ENCODE results near the gene RASL11A. TPM values are rescaled to one million over a fixed set of nuclear protein-coding genes. Genes with fewer than 3 reads are reported as not detected.

RASL11A gene
- total RNA-seq, 1 experiment from 2014 or later: 2.7 TPM

GRCh38 chr13:27226991-27227390 lies 43.6 kb upstream of the RASL11A start:
- Mint-ChIP-seq H3K27me3 (ENCODE audit: low read depth) (peaks cover 2% of the 10 kb centered on the region; the same call in 1 of the 2 replicates), H3K9me3 (peaks cover 0 to 14% of the 10 kb centered on the region in 2 experiments; a peak in 3 of 5 replicates), H3K27ac (no peak overlapping the region), H3K4me3 (no peak overlapping the region), H3K36me3 (ENCODE audit: insufficient read depth in 1 of 3, low read depth in 3 of 3) (no peaks in the 10 kb centered on the region), H3K4me1 (peaks cover 2 to 5% of the 10 kb centered on the region in 2 experiments; a peak in 3 of 4 replicates)
- Histone ChIP-seq H3K4me2 (ENCODE audit: insufficient read depth, insufficient read length, low read length) (no peak overlapping the region), H3K27me3 (ENCODE audit: insufficient read depth, low read length) (no peaks in the 10 kb centered on the region), H3K27ac (ENCODE audit: insufficient read length, low read depth, low read length) (no peak overlapping the region), H3K79me2 (ENCODE audit: insufficient read depth, low read length) (no peaks in the 10 kb centered on the region), H4K8ac (replicated peaks; ENCODE audit: insufficient read length, low read depth, low read length) (no peak overlapping the region), H3K23me2 (ENCODE audit: insufficient read length, low read depth, low read length, poor library complexity, severe bottlenecking) (no peaks in the 10 kb centered on the region), H3K9me3 (ENCODE audit: control insufficient read depth, low read depth, low read length) (no peaks in the 10 kb centered on the region), H4K20me1 (ENCODE audit: control insufficient read depth, insufficient read depth, insufficient read length) (no peaks in the 10 kb centered on the region), H3K56ac (ENCODE audit: insufficient read length, low read depth, low read length) (no peak overlapping the region), H3K4me1 (ENCODE audit: insufficient read depth, low read length) (no peaks in the 10 kb centered on the region), H2BK12ac (ENCODE audit: insufficient read length, low read depth, low read length) (no peak overlapping the region), H3K9ac (ENCODE audit: extremely low read depth, insufficient read length, low read length) (no peak overlapping the region), H3K14ac (ENCODE audit: insufficient read depth, low read length) (no peak overlapping the region), H4K91ac (ENCODE audit: insufficient read length, low read depth, low read length) (no peak overlapping the region), H3K4ac (ENCODE audit: low read depth, low read length) (no peak overlapping the region), H2AK5ac (ENCODE audit: insufficient read length, low read length) (no peak overlapping the region), H2BK120ac (ENCODE audit: low read depth, low read length, poor library complexity, severe bottlenecking) (no peak overlapping the region), H3K18ac (ENCODE audit: insufficient read length, low read depth, low read length) (no peak overlapping the region), H2BK5ac (ENCODE audit: insufficient read length, low read length) (no peak overlapping the region), H3K23ac (ENCODE audit: insufficient read length, low read depth, low read length) (no peak overlapping the region), H2BK15ac (ENCODE audit: low read depth, low read length) (no peak overlapping the region), H3K79me1 (ENCODE audit: insufficient read depth, low read depth, low read length, poor library complexity, severe bottlenecking) (no peaks in the 10 kb centered on the region), H3T11ph (ENCODE audit: low read length) (no peak overlapping the region), H2AFZ (ENCODE audit: low read length) (no peak overlapping the region), H4K5ac (ENCODE audit: insufficient read length, low read depth, low read length) (no peak overlapping the region), H2BK20ac (ENCODE audit: low read depth, low read length, poor library complexity, severe bottlenecking) (no peak overlapping the region)
- WGBS (ENCODE audit: extremely low coverage, insufficient read length, low lambda C conversion rate): no CpG with 5 or more reads among the region's 2 CpGs
- no peak for TF ChIP-seq CTCF (conservative IDR thresholded peaks at IDR 0.05)
- no peak for DNase-seq

Measured in H9 (cell line).